Measurements from ENCODE around the gene TMC8.

The TMC8 gene

DNA sequence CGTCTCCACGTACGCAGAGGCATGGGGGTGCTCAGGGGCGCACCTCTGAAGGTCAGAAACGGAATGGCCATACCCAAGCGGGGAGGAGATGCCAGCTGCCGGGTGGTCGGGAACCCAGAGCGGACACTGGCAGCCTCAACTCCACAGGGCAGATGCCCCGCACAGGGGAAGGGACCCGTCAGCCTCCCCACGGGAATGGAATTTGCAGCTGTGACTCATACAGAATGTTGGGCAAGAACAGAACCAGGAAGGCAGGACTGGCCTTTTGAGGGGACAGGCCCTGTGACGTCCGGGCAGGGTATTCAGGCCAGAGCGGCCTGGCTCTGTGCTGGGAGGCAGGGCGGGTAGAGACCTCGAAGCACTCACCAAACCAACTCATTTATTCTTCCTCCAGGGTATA is 48.8 kb downstream of the TMC8 start:
- H3K27me3 ChIP-seq (ENCODE audit: insufficient read depth, low read length, poor library complexity), result no peaks in the 10 kb centered on the region
- DNase-seq, result no peak
- no peak overlapping the region for H3K27ac ChIP-seq (ENCODE audit: low read length)
- peaks cover 27% of the 10 kb centered on the region for H3K79me2 ChIP-seq (ENCODE audit: insufficient read depth, low read length)
- no peak for ATAC-seq (ENCODE audit: insufficient read depth, low read depth)
- no peak overlapping the region for H3K4me3 ChIP-seq (ENCODE audit: low read depth in 1 of 2, low read length in 2 of 2)
- no peak for TF ChIP-seq EZH2 (IDR thresholded peaks at IDR 0.05; ENCODE audit: borderline replicate concordance, low read depth, low read length, severe bottlenecking)
- TF ChIP-seq, protein P1, sequence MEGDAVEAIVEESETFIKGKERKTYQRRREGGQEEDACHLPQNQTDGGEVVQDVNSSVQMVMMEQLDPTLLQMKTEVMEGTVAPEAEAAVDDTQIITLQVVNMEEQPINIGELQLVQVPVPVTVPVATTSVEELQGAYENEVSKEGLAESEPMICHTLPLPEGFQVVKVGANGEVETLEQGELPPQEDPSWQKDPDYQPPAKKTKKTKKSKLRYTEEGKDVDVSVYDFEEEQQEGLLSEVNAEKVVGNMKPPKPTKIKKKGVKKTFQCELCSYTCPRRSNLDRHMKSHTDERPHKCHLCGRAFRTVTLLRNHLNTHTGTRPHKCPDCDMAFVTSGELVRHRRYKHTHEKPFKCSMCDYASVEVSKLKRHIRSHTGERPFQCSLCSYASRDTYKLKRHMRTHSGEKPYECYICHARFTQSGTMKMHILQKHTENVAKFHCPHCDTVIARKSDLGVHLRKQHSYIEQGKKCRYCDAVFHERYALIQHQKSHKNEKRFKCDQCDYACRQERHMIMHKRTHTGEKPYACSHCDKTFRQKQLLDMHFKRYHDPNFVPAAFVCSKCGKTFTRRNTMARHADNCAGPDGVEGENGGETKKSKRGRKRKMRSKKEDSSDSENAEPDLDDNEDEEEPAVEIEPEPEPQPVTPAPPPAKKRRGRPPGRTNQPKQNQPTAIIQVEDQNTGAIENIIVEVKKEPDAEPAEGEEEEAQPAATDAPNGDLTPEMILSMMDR (IDR thresholded peaks at IDR 0.05; ENCODE audit: borderline replicate concordance, extremely low read depth, low read length, poor library complexity, severe bottlenecking), result no peak
- peaks cover 27% of the 10 kb centered on the region for H4K20me1 ChIP-seq (ENCODE audit: insufficient read depth, low read length)
- H3K9me3 ChIP-seq (ENCODE audit: insufficient read depth, low read length, severe bottlenecking), result no peaks in the 10 kb centered on the region
- peaks cover 22% of the 10 kb centered on the region for H3K4me1 ChIP-seq (ENCODE audit: insufficient read depth, low read length)
- H2AFZ ChIP-seq (ENCODE audit: low read depth, low read length), result no peak overlapping the region
- H3K36me3 ChIP-seq (ENCODE audit: insufficient read depth, low read length), result peaks cover 92% of the 10 kb centered on the region
- H3K4me2 ChIP-seq (ENCODE audit: insufficient read depth, low read length), result no peak overlapping the region
- no peak overlapping the region for H3K9ac ChIP-seq (ENCODE audit: low read depth, low read length)

- H3K27me3 ChIP-seq (ENCODE audit: insufficient read depth, low read length, poor library complexity), result no peaks in the 10 kb centered on the region
- H3K79me2 ChIP-seq (ENCODE audit: insufficient read depth, low read length), result peaks cover 34% of the 10 kb centered on the region
- no peak for ATAC-seq (ENCODE audit: insufficient read depth, low read depth)
- H2AFZ ChIP-seq (ENCODE audit: low read depth, low read length), result no peak overlapping the region
- TF ChIP-seq, protein P1 (IDR thresholded peaks at IDR 0.05; ENCODE audit: borderline replicate concordance, extremely low read depth, low read length, poor library complexity, severe bottlenecking), result no peak
- TF ChIP-seq EZH2 (IDR thresholded peaks at IDR 0.05; ENCODE audit: borderline replicate concordance, low read depth, low read length, severe bottlenecking), result no peak
- H4K20me1 ChIP-seq (ENCODE audit: insufficient read depth, low read length), result peaks cover 27% of the 10 kb centered on the region
- H3K4me1 ChIP-seq (ENCODE audit: insufficient read depth, low read length), result peaks cover 29% of the 10 kb centered on the region
- no peak for DNase-seq
- H3K36me3 ChIP-seq (ENCODE audit: insufficient read depth, low read length), result peaks cover 92% of the 10 kb centered on the region
- H3K9ac ChIP-seq (ENCODE audit: low read depth, low read length), result no peak overlapping the region
- no peak overlapping the region for H3K4me2 ChIP-seq (ENCODE audit: insufficient read depth, low read length)
- H3K4me3 ChIP-seq (ENCODE audit: low read depth in 1 of 2, low read length in 2 of 2), result no peak overlapping the region
- no peak overlapping the region for H3K27ac ChIP-seq (ENCODE audit: low read length)
- H3K9me3 ChIP-seq (ENCODE audit: insufficient read depth, low read length, severe bottlenecking), result no peaks in the 10 kb centered on the region
Measured at GRCh38 chr17:78180083-78180482, 49.5 kb downstream of the TMC8 start.

DNA sequence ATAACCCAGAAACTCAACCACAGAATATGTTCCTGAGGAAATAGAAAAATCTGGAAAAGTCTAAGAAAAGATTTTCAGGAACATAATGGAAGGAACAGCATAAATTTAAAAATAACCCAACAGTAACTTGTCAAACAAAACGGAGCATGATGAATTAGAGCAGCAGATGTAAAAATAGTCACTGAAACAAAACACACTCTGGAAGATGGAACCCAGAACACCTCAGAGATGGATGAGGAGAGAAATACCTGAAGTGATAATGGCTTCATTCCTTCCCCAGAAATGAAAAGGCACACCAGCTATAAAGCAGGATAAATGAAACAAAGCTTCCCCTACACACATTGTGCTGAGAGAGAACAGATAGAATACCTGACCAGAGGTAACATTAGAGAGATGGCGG is 49.9 kb downstream of the TMC8 start:
- Histone ChIP-seq H3K27me3 (ENCODE audit: insufficient read depth, low read length, poor library complexity) (no peaks in the 10 kb centered on the region), H3K4me2 (ENCODE audit: insufficient read depth, low read length) (no peak overlapping the region), H3K4me1 (ENCODE audit: insufficient read depth, low read length) (peaks cover 34% of the 10 kb centered on the region), H2AFZ (ENCODE audit: low read depth, low read length) (no peak overlapping the region), H3K27ac (ENCODE audit: low read length) (no peak overlapping the region), H3K36me3 (ENCODE audit: insufficient read depth, low read length) (peaks cover 92% of the 10 kb centered on the region), H3K9me3 (ENCODE audit: insufficient read depth, low read length, severe bottlenecking) (no peaks in the 10 kb centered on the region), H3K4me3 (ENCODE audit: low read depth in 1 of 2, low read length in 2 of 2) (no peak overlapping the region), H4K20me1 (ENCODE audit: insufficient read depth, low read length) (peaks cover 31% of the 10 kb centered on the region), H3K9ac (ENCODE audit: low read depth, low read length) (no peak overlapping the region), H3K79me2 (ENCODE audit: insufficient read depth, low read length) (peaks cover 39% of the 10 kb centered on the region)
- ATAC-seq (ENCODE audit: insufficient read depth, low read depth), result no peak
- DNase-seq, result no peak
- TF ChIP-seq EZH2 (IDR thresholded peaks at IDR 0.05; ENCODE audit: borderline replicate concordance, low read depth, low read length, severe bottlenecking), result no peak
- TF ChIP-seq, protein P1 (IDR thresholded peaks at IDR 0.05; ENCODE audit: borderline replicate concordance, extremely low read depth, low read length, poor library complexity, severe bottlenecking), result no peak

DNA sequence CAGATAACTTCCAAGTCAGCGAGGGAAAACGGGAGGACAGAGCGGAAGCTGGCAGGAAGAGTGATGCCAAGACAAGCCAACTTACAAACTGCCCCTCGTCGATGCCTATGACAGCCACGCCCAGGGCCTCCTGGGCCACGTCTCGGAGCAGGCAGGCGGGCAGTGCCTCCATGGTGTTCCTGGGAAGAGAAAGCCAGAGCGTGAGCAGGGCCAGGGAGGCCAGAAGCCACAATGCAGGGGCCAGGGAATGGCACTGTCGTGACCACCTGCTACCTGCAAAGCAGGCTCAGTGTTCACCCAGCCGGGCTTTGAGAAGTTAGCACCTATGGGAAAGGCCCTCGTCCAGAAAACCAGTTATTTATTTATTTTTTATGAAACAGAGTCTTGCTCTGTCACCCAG is 51.9 kb downstream of the TMC8 start:
- Histone ChIP-seq H3K4me1 (ENCODE audit: insufficient read depth, low read length) (peaks cover 49% of the 10 kb centered on the region), H3K27ac (ENCODE audit: low read length) (no peak overlapping the region), H3K4me3 (ENCODE audit: low read depth in 1 of 2, low read length in 2 of 2) (no peak overlapping the region), H3K79me2 (ENCODE audit: insufficient read depth, low read length) (peaks cover 55% of the 10 kb centered on the region), H3K36me3 (ENCODE audit: insufficient read depth, low read length) (peaks cover 77% of the 10 kb centered on the region), H3K9ac (ENCODE audit: low read depth, low read length) (no peak overlapping the region), H3K9me3 (ENCODE audit: insufficient read depth, low read length, severe bottlenecking) (no peaks in the 10 kb centered on the region), H4K20me1 (ENCODE audit: insufficient read depth, low read length) (peaks cover 30% of the 10 kb centered on the region), H3K4me2 (ENCODE audit: insufficient read depth, low read length) (no peak overlapping the region), H2AFZ (ENCODE audit: low read depth, low read length) (no peak overlapping the region), H3K27me3 (ENCODE audit: insufficient read depth, low read length, poor library complexity) (no peaks in the 10 kb centered on the region)
- DNase-seq (no peak), ATAC-seq (ENCODE audit: insufficient read depth, low read depth) (no peak)
- TF ChIP-seq, protein P1 (IDR thresholded peaks at IDR 0.05; ENCODE audit: borderline replicate concordance, extremely low read depth, low read length, poor library complexity, severe bottlenecking), result no peak
- TF ChIP-seq EZH2 (IDR thresholded peaks at IDR 0.05; ENCODE audit: borderline replicate concordance, low read depth, low read length, severe bottlenecking), result no peak

Data from DND-41 (cell line).